ENCODE results near the gene FOXP1.

Gene FOXP1

GRCh38 chr3:71076361-71077002, 507.0 kb downstream of the FOXP1 start:
- no peak for TF ChIP-seq SIN3A (IDR thresholded peaks at IDR 0.05; ENCODE audit: borderline replicate concordance, insufficient read depth, low read length)
- TF ChIP-seq REST (IDR thresholded peaks at IDR 0.05; ENCODE audit: insufficient read depth in 1 of 2, low read depth in 2 of 2, low read length in 2 of 2), result no peak
- no peak for TF ChIP-seq TAF1 (IDR thresholded peaks at IDR 0.05; ENCODE audit: borderline replicate concordance, insufficient read depth, low read length)
- no peak for TF ChIP-seq FOXP2 (optimal IDR thresholded peaks at IDR 0.05; ENCODE audit: borderline replicate concordance, extremely low read depth, extremely low read length, insufficient read depth)
- TF ChIP-seq POLR2AphosphoS5 (IDR thresholded peaks at IDR 0.05; ENCODE audit: low read depth, low read length), result no peak

GRCh38 chr3:71075494-71075893, 508.0 kb downstream of the FOXP1 start:
- TF ChIP-seq FOXP2 (optimal IDR thresholded peaks at IDR 0.05; ENCODE audit: borderline replicate concordance, extremely low read depth, extremely low read length, insufficient read depth) (no peak), POLR2AphosphoS5 (IDR thresholded peaks at IDR 0.05; ENCODE audit: low read depth, low read length) (no peak), TAF1 (IDR thresholded peaks at IDR 0.05; ENCODE audit: borderline replicate concordance, insufficient read depth, low read length) (no peak), SIN3A (IDR thresholded peaks at IDR 0.05; ENCODE audit: borderline replicate concordance, insufficient read depth, low read length) (no peak), REST (IDR thresholded peaks at IDR 0.05; ENCODE audit: insufficient read depth in 1 of 2, low read depth in 2 of 2, low read length in 2 of 2) (no peak)

- TF ChIP-seq TAF1 (IDR thresholded peaks at IDR 0.05; ENCODE audit: borderline replicate concordance, insufficient read depth, low read length), result no peak
- TF ChIP-seq POLR2AphosphoS5 (IDR thresholded peaks at IDR 0.05; ENCODE audit: low read depth, low read length), result no peak
- no peak for TF ChIP-seq FOXP2 (optimal IDR thresholded peaks at IDR 0.05; ENCODE audit: borderline replicate concordance, extremely low read depth, extremely low read length, insufficient read depth)
- no peak for TF ChIP-seq REST (IDR thresholded peaks at IDR 0.05; ENCODE audit: insufficient read depth in 1 of 2, low read depth in 2 of 2, low read length in 2 of 2)
- TF ChIP-seq SIN3A (IDR thresholded peaks at IDR 0.05; ENCODE audit: borderline replicate concordance, insufficient read depth, low read length), result no peak
Observed at GRCh38 chr3:71074423-71074822, 509.1 kb downstream of the FOXP1 start.

GRCh38 chr3:71072986-71073385, 510.5 kb downstream of the FOXP1 start:
- no peak for TF ChIP-seq REST (IDR thresholded peaks at IDR 0.05; ENCODE audit: insufficient read depth in 1 of 2, low read depth in 2 of 2, low read length in 2 of 2)
- no peak for TF ChIP-seq TAF1 (IDR thresholded peaks at IDR 0.05; ENCODE audit: borderline replicate concordance, insufficient read depth, low read length)
- no peak for TF ChIP-seq FOXP2 (optimal IDR thresholded peaks at IDR 0.05; ENCODE audit: borderline replicate concordance, extremely low read depth, extremely low read length, insufficient read depth)
- TF ChIP-seq SIN3A (IDR thresholded peaks at IDR 0.05; ENCODE audit: borderline replicate concordance, insufficient read depth, low read length), result no peak
- TF ChIP-seq POLR2AphosphoS5 (IDR thresholded peaks at IDR 0.05; ENCODE audit: low read depth, low read length), result no peak
